ENCODE results near the gene FBF1.

DNA sequence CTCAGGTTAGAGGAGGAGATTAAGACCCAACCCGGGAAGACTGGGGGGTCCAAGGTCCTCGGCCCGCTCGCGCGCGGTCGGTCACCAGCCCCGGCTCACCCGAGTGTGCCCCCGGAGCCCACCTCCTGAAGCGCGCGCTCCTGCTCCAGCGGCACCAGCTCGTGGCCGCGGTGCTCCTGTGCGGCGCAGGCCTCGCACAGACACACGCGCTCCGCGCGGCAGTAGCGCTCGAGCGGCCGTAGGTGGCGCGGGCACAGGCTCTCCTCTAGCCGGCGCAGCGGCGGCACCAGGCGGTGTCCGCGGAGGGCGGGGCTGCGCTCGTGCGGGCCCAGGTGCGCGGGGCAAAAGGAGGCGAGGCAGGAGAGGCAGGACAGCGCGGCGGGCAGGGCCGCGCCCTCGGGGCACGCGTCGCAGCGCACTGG, 63.1 kb downstream of the FBF1 start:
- TF ChIP-seq EP300 (IDR thresholded peaks at IDR 0.05) (no peak), POLR2A (IDR thresholded peaks at IDR 0.05) (no peak)
- TF ChIP-seq, protein P1, sequence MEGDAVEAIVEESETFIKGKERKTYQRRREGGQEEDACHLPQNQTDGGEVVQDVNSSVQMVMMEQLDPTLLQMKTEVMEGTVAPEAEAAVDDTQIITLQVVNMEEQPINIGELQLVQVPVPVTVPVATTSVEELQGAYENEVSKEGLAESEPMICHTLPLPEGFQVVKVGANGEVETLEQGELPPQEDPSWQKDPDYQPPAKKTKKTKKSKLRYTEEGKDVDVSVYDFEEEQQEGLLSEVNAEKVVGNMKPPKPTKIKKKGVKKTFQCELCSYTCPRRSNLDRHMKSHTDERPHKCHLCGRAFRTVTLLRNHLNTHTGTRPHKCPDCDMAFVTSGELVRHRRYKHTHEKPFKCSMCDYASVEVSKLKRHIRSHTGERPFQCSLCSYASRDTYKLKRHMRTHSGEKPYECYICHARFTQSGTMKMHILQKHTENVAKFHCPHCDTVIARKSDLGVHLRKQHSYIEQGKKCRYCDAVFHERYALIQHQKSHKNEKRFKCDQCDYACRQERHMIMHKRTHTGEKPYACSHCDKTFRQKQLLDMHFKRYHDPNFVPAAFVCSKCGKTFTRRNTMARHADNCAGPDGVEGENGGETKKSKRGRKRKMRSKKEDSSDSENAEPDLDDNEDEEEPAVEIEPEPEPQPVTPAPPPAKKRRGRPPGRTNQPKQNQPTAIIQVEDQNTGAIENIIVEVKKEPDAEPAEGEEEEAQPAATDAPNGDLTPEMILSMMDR (IDR thresholded peaks at IDR 0.05), result peak; percentile 27 to 70

All from suprapubic skin (tissue), 3 donors.